GM21381 (cell line): ENCODE data around the gene STN1.

Experiments
- ATAC-seq: cut with Tn5 transposase; IDR thresholded peaks from one replicate; pipeline ENCODE4 v1.9.1; 2021; ENCODE audit warnings: mild to moderate bottlenecking, moderate library complexity; ENCODE audit not compliant: unreplicated experiment

Gene STN1

GRCh38 chr10:103895411-103896186 is 22.4 kb downstream of the STN1 start:
- no peak for ATAC-seq

GRCh38 chr10:103894441-103894864 is 23.5 kb downstream of the STN1 start:
- ATAC-seq: no peak

- ATAC-seq: no peak
Observed at GRCh38 chr10:103893817-103894216, 24.2 kb downstream of the STN1 start.

- no peak for ATAC-seq
Observed at GRCh38 chr10:103892181-103892580, 25.8 kb downstream of the STN1 start.

GRCh38 chr10:103890688-103891087 is 27.3 kb downstream of the STN1 start:
- no peak for ATAC-seq

GRCh38 chr10:103890194-103890658 is 27.8 kb downstream of the STN1 start:
- no peak for ATAC-seq

- no peak for ATAC-seq
Observed at GRCh38 chr10:103889121-103889720, 28.8 kb downstream of the STN1 start.

- no peak for ATAC-seq
Observed at GRCh38 chr10:103888113-103888841, 29.7 kb downstream of the STN1 start.

- no peak for ATAC-seq
Observed at GRCh38 chr10:103885617-103886016, 32.4 kb downstream of the STN1 start.

GRCh38 chr10:103884681-103885139 is 33.3 kb downstream of the STN1 start:
- ATAC-seq: no peak

GRCh38 chr10:103882285-103883007 is 35.5 kb downstream of the STN1 start:
- no peak for ATAC-seq

- no peak for ATAC-seq
Observed at GRCh38 chr10:103881416-103882284, 36.3 kb downstream of the STN1 start.

- no peak for ATAC-seq
Observed at GRCh38 chr10:103879831-103880230, 38.2 kb downstream of the STN1 start.

GRCh38 chr10:103879409-103879808 is 38.6 kb downstream of the STN1 start:
- ATAC-seq: no peak

- no peak for ATAC-seq
Observed at GRCh38 chr10:103877861-103878260, 40.1 kb downstream of the STN1 start.

- ATAC-seq: no peak
Observed at GRCh38 chr10:103876155-103876554, 41.8 kb downstream of the STN1 start.

GRCh38 chr10:103874730-103875129 is 43.3 kb downstream of the STN1 start:
- ATAC-seq: no peak

GRCh38 chr10:103872137-103872931 is 45.6 kb downstream of the STN1 start:
- ATAC-seq: no peak

- ATAC-seq: no peak
Observed at GRCh38 chr10:103871006-103871405, 47.0 kb downstream of the STN1 start.
